GM12878 (cell line): ENCODE results near the gene OSBP. TPM values are rescaled to one million over a fixed set of nuclear protein-coding genes. Genes with fewer than 3 reads are reported as not detected.

Source experiments
- ATAC-seq: fragments of 200-7000 bp; cut with Tn5 transposase; 3 replicates; pipeline ENCODE4 v1.9.1; 2020; ENCODE audit warnings: mild to moderate bottlenecking, moderate library complexity
- BruUV-seq: library from RNA; stranded (reverse); fragments of 400-500 nt; replicated peaks from 2 replicates; lab custom pipeline; 2021; lab: Mats Ljungman, UMichigan
- CTCF ChIA-PET: fragments of 300-600 bp; sonication (Branson Sonifier 250); formaldehyde crosslinking; extraction: SDS; loops from one replicate; lab custom pipeline; 2021; ENCODE audit warnings: inconsistent platforms; lab: Yijun Ruan, JAX
- POLR2A ChIA-PET: fragments of 350-600 bp; formaldehyde crosslinking; extraction: SDS; loops from one replicate; lab custom pipeline; 2021; ENCODE audit warnings: inconsistent platforms; lab: Charles Lee
- RAD21 ChIA-PET: fragments of 300-600 bp; sonication (Branson Sonifier 250); formaldehyde crosslinking; loops from one replicate; lab custom pipeline; 2023; ENCODE audit warnings: antibody characterized with exemption; ENCODE audit not compliant: unreplicated experiment; lab: Charles Lee
- SMC1A ChIA-PET: fragments of 300-600 bp; sonication (Branson Sonifier 250); formaldehyde crosslinking; loops from one replicate; lab custom pipeline; 2023; ENCODE audit not compliant: unreplicated experiment, uncharacterized antibody; lab: Charles Lee
- DNase-seq: peaks from one replicate; pipeline ENCODE4 v3.0.0-alpha.2; 2011; ENCODE audit warnings: low read depth, low spot score
- FAIRE-seq: peaks from 3 replicates; lab custom pipeline; 2011; peaks lifted over from hg19 to GRCh38; lab: Jason Lieb, UNC
- H2AFZ ChIP-seq: 2 replicates; pipeline ENCODE4 v1.6.0; 2011; ENCODE audit warnings: low read depth, low read length, control low read depth; ENCODE audit not compliant: control insufficient read depth
- H3K27ac ChIP-seq: 2 replicates; pipeline ENCODE4 v1.5.1; 2011; ENCODE audit warnings: control low read depth; ENCODE audit not compliant: control insufficient read depth, insufficient read depth
- H3K27me3 ChIP-seq, 2 experiments: replicated peaks in 1 of 2; 2 replicates each; pipeline versions ENCODE4 v1.6.0 to v1.6.1; 2011; ENCODE audit warnings: low read length in 1 of 2; ENCODE audit not compliant: control insufficient read depth in 2 of 2, insufficient read depth in 2 of 2
- H3K36me3 ChIP-seq, 2 experiments: 2 replicates each; pipeline ENCODE4 v1.5.1; 2011; ENCODE audit warnings: low read length in 1 of 2; ENCODE audit not compliant: control insufficient read depth in 2 of 2, insufficient read depth in 2 of 2
- H3K4me1 ChIP-seq: 2 replicates; pipeline ENCODE4 v1.6.1; 2011; ENCODE audit warnings: mild to moderate bottlenecking, low read length, moderate library complexity, mixed read lengths; ENCODE audit not compliant: control insufficient read depth, insufficient read depth
- H3K4me2 ChIP-seq: 2 replicates; pipeline ENCODE4 v1.6.0; 2011; ENCODE audit warnings: control low read depth; ENCODE audit not compliant: control insufficient read depth, insufficient read depth
- H3K4me3 ChIP-seq: fragments of 200-600 bp; sonication (generic); 2 replicates; pipeline ENCODE4 v1.5.1; 2016
- H3K79me2 ChIP-seq: 2 replicates; pipeline ENCODE4 v1.6.0; 2011; ENCODE audit warnings: low read length; ENCODE audit not compliant: control insufficient read depth, insufficient read depth
- H3K9ac ChIP-seq: 2 replicates; pipeline ENCODE4 v1.8.0; 2011; ENCODE audit warnings: low read length, control low read depth, mixed read lengths; ENCODE audit not compliant: control insufficient read depth, insufficient read depth
- H3K9me3 ChIP-seq: replicated peaks from 3 replicates; pipeline ENCODE4 v1.5.1; 2011; ENCODE audit warnings: mild to moderate bottlenecking, low read length; ENCODE audit not compliant: control insufficient read depth, insufficient read depth
- H4K20me1 ChIP-seq: 2 replicates; pipeline ENCODE4 v1.6.0; 2011; ENCODE audit not compliant: control insufficient read depth, insufficient read depth
- JUNB ChIP-seq: IDR thresholded peaks from 2 replicates; pipeline ENCODE4 v1.6.1; 2016; ENCODE audit warnings: antibody characterized with exemption, mild to moderate bottlenecking
- whole genome bisulfite sequencing: methylation state at CpG from one replicate; pipeline ENCODE4 v1.1.6; 2016; ENCODE audit warnings: low lambda C conversion rate; ENCODE audit not compliant: insufficient replicate concordance, insufficient coverage; ENCODE audit errors: missing lambda C conversion rate; 5-methylcytosine and 5-hydroxymethylcytosine counted together
- in situ Hi-C: fragments of 300-500 bp; cut with MboI; formaldehyde crosslinking; loops from 9 replicates; pipeline ENCODE4 v1.14.3; 2018; ENCODE audit warnings: mixed read lengths
- intact Hi-C: fragments of 100-400 bp; cut with micrococcal nuclease; formaldehyde crosslinking; loops from one replicate; pipeline ENCODE4 v1.14.2; 2022; ENCODE audit not compliant: unreplicated experiment
- polyA plus RNA-seq, 11 experiments: library from polyadenylated mRNA; depleted of rRNA in 4 of 11; unstranded in 6 of 11; stranded (reverse) in 5 of 11; fragments of >200 nt; fragmentation: Nextera tagmentation in 4 of 11; fragmentation: Illumina TruSeq in 1 of 11; extraction: Ambion mirVana in 4 of 11; extraction: Trizol in 1 of 11; gene quantifications; 1 replicate in 1 of 11; 2 replicates in 10 of 11; pipeline versions ENCODE4 v1.2.1 to v1.2.3, GENCODE V29; 2011 to 2016; ENCODE audit warnings: inconsistent platforms in 2 of 11, missing spikeins in 2 of 11, low read depth in 1 of 11
- total RNA-seq, 4 experiments: library from RNA; depleted of rRNA in 3 of 4; stranded (reverse); fragments of >200 nt in 3 of 4; fragmentation: Illumina TruSeq in 1 of 4; extraction: Trizol in 1 of 4; gene quantifications; 2 replicates each; pipeline versions ENCODE4 v1.2.1 to v1.2.3, GENCODE V29; 2013 to 2021
- TF ChIP-seq, protein P1 (sequence below): IDR thresholded peaks from 2 replicates; pipeline ENCODE4 v1.6.1; 2011; ENCODE audit warnings: low read depth, low read length, improper control_type of control experiment, borderline replicate concordance
- TF ChIP-seq, protein P2 (sequence below): fragments of 450-650 bp; IDR thresholded peaks from 2 replicates; pipeline ENCODE4 v1.6.1; 2016; ENCODE audit warnings: mild to moderate bottlenecking

The OSBP gene
- total and polyA plus RNA-seq, 10 of the 15 experiments (the other 5 are each of a cell fraction or from before 2014, with no cell fraction given): 5.9 to 41.2 (median 21.7) TPM

DNA sequence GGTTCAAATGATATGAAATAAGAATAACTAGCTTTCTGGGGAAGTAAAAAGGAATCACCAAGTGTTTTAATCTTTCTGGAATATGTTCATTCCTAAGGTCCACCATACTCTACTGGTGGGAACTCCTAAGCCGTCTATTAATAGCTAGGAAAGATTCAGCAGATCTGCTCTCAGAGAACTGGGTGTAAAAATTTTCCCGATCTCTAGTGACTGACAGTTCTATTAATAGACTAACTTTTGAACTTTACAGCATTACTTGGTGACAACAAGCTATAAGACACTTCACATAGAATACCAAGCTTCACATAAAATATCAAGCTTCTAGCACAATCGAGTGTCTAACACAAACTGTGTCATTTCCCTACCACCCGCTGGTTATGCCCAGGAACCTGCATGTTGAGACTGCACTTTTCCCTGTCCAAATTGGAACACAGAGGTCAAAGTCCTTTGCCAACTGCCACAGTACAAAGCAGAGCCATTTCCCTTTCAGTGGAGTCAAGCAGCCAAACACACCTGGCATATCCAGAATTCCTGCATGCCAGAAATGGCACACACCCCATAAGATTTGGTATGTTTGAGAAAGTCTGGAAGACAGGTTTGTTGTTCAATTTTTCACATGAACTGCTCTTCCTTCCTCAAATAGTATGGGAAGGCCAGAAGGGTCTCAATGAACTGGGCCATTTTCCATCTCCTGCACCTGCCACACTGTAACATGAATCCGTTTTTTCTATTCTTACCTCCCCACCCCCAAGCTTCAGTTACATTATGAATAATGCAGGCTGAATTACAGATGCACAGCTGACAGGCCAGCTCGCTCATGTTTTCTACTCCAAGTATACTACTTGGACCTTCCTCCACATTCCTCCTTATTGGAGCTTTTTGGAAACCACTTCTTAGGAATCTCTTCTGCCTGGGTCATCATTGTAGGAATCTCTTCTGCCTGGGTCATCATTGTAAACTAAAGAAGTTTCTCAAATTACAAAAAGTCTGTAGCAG is 3.7 kb downstream of the OSBP start:
- DNase-seq (no peak), ATAC-seq (no peak), FAIRE-seq (no peak)
- peaks cover 38% of the 10 kb centered on the region for H3K79me2 ChIP-seq
- 83% methylated on average over 6 of the region's 6 CpGs for WGBS
- peak overlapping the region; percentile 40 for H3K4me2 ChIP-seq
- intact Hi-C loops: no loop called here
- in situ Hi-C loops: no loop called here
- TF ChIP-seq JUNB: 0 out of 2 replicates have a peak, but pooled peaks have one; percentile 15
- TF ChIP-seq, protein P1, sequence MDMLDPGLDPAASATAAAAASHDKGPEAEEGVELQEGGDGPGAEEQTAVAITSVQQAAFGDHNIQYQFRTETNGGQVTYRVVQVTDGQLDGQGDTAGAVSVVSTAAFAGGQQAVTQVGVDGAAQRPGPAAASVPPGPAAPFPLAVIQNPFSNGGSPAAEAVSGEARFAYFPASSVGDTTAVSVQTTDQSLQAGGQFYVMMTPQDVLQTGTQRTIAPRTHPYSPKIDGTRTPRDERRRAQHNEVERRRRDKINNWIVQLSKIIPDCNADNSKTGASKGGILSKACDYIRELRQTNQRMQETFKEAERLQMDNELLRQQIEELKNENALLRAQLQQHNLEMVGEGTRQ: no peak
- TF ChIP-seq, protein P2, sequence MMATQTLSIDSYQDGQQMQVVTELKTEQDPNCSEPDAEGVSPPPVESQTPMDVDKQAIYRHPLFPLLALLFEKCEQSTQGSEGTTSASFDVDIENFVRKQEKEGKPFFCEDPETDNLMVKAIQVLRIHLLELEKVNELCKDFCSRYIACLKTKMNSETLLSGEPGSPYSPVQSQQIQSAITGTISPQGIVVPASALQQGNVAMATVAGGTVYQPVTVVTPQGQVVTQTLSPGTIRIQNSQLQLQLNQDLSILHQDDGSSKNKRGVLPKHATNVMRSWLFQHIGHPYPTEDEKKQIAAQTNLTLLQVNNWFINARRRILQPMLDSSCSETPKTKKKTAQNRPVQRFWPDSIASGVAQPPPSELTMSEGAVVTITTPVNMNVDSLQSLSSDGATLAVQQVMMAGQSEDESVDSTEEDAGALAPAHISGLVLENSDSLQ: peak; percentile 29; the same call in 1 of the 2 replicates
- no peaks in the 10 kb centered on the region for H3K27me3 ChIP-seq
- POLR2A ChIA-PET: interaction anchor here (0.5 to 2.8 kb wide), 5 partner anchors 10 to 99 kb away, joined by 3 to 16 read pairs (median 3); partner anchors contain the start of gene PATL1
- SMC1A ChIA-PET: interaction anchor here (0.7 to 2.3 kb wide), 9 partner anchors 19 to 455 kb away, joined by 3 to 8 read pairs (median 3); no protein-coding TSS in a partner anchor
- no peak overlapping the region for H3K27ac ChIP-seq
- RAD21 ChIA-PET: interaction anchor here (1.0 to 2.4 kb wide), 5 partner anchors 9 to 75 kb away, joined by 4 to 7 read pairs (median 4); no protein-coding TSS in a partner anchor
- no peaks in the 10 kb centered on the region for H3K9me3 ChIP-seq
- CTCF ChIA-PET: interaction anchor here (0.6 to 4.1 kb wide), 6 partner anchors 41 to 434 kb away, joined by 3 to 20 read pairs (median 4); no protein-coding TSS in a partner anchor
- H3K9ac ChIP-seq: no peak overlapping the region; the same call in 1 of the 2 replicates
- peak overlapping the region; percentile 49 for H3K4me3 ChIP-seq
- no peaks in the 10 kb centered on the region; the same call in none of the 2 replicates for H3K4me1 ChIP-seq
- H4K20me1 ChIP-seq: no peaks in the 10 kb centered on the region
- H3K36me3 ChIP-seq: peaks cover 2 to 17% of the 10 kb centered on the region in 2 experiments
- no peak overlapping the region for H2AFZ ChIP-seq
- no TSS peak for BruUV-seq
